IMR-90 (cell line): ENCODE measurements around the gene TRPC6. TPM values are rescaled to one million over a fixed set of nuclear protein-coding genes. Genes with fewer than 3 reads are reported as not detected.
A peak's percentile ranks its signal among the peaks of the same experiment; 100 is the strongest.

Experiments
- ATAC-seq: fragments of 200-7000 bp; cut with Tn5 transposase; 2 replicates; pipeline ENCODE4 v1.9.1; 2020; ENCODE audit warnings: low read depth, mild to moderate bottlenecking, moderate library complexity
- BruUV-seq: library from RNA; stranded (reverse); fragments of 400-500 nt; replicated peaks from 2 replicates; lab custom pipeline; 2021; lab: Mats Ljungman, UMichigan
- CTCF ChIA-PET: fragments of 300-600 bp; formaldehyde crosslinking; extraction: SDS; loops from one replicate; lab custom pipeline; 2021; ENCODE audit warnings: antibody characterized with exemption; lab: Yijun Ruan, JAX
- POLR2A ChIA-PET: fragments of 300-600 bp; sonication (Branson Sonifier 250); formaldehyde crosslinking; loops from one replicate; lab custom pipeline; 2022; ENCODE audit warnings: antibody characterized with exemption; ENCODE audit not compliant: unreplicated experiment; lab: Charles Lee
- DNase-seq: peaks from one replicate; pipeline ENCODE4 v3.0.0; 2013
- H2AFZ ChIP-seq: replicated peaks from 2 replicates; pipeline ENCODE3; 2013; ENCODE audit warnings: low read length, mild to moderate bottlenecking; ENCODE audit not compliant: poor library complexity
- H2AK5ac ChIP-seq: 2 replicates; pipeline ENCODE4 v1.6.1; 2013; ENCODE audit warnings: low read depth, low read length, inconsistent platforms
- H2AK9ac ChIP-seq: replicated peaks from 2 replicates; pipeline ENCODE3; 2013; ENCODE audit warnings: mild to moderate bottlenecking, low read depth, low read length, moderate library complexity; ENCODE audit not compliant: poor library complexity
- H2BK120ac ChIP-seq: 2 replicates; pipeline ENCODE4 v1.6.1; 2013; ENCODE audit warnings: low read depth, low read length, inconsistent platforms
- H2BK15ac ChIP-seq: 3 replicates; pipeline ENCODE4 v1.6.1; 2013; ENCODE audit warnings: low read depth, low read length, inconsistent platforms
- H2BK20ac ChIP-seq: 2 replicates; pipeline ENCODE4 v1.6.1; 2013; ENCODE audit warnings: low read depth, mild to moderate bottlenecking, inconsistent platforms, low read length, moderate library complexity
- H2BK5ac ChIP-seq: 2 replicates; pipeline ENCODE4 v1.6.1; 2013; ENCODE audit warnings: mild to moderate bottlenecking, low read depth, low read length, inconsistent platforms; ENCODE audit not compliant: poor library complexity, severe bottlenecking
- H3K14ac ChIP-seq: replicated peaks from 2 replicates; pipeline ENCODE4 v1.6.1; 2013; ENCODE audit warnings: low read depth, low read length, inconsistent platforms
- H3K18ac ChIP-seq: 2 replicates; pipeline ENCODE4 v1.6.1; 2013; ENCODE audit warnings: low read depth, low read length, control low read depth
- H3K23ac ChIP-seq: 2 replicates; pipeline ENCODE4 v1.6.1; 2013; ENCODE audit warnings: low read depth, low read length, inconsistent platforms
- H3K27ac ChIP-seq: 2 replicates; pipeline ENCODE4 v1.5.1; 2013; ENCODE audit warnings: mild to moderate bottlenecking, control low read depth, low read length; ENCODE audit not compliant: insufficient read depth
- H3K27me3 ChIP-seq: 2 replicates; pipeline ENCODE4 v1.6.1; 2013; ENCODE audit warnings: low read length; ENCODE audit not compliant: control insufficient read depth, insufficient read depth
- H3K36me3 ChIP-seq: 2 replicates; pipeline ENCODE4 v1.6.1; 2013; ENCODE audit warnings: low read length, mixed read lengths; ENCODE audit not compliant: control insufficient read depth, insufficient read depth
- H3K4ac ChIP-seq: 2 replicates; pipeline ENCODE4 v1.6.1; 2013; ENCODE audit warnings: low read depth, low read length, inconsistent platforms
- H3K4me1 ChIP-seq: 2 replicates; pipeline ENCODE4 v1.6.1; 2013; ENCODE audit warnings: low read length, mixed read lengths; ENCODE audit not compliant: control insufficient read depth, insufficient read depth
- H3K4me2 ChIP-seq: 2 replicates; pipeline ENCODE4 v1.6.1; 2013; ENCODE audit warnings: low read depth, mild to moderate bottlenecking, control low read depth, low read length, moderate library complexity
- H3K4me3 ChIP-seq: 2 replicates; pipeline ENCODE4 v1.5.1; 2013; ENCODE audit warnings: low read depth, mild to moderate bottlenecking, control low read depth, low read length, moderate library complexity; ENCODE audit not compliant: insufficient read depth
- H3K56ac ChIP-seq: 2 replicates; pipeline ENCODE4 v1.6.1; 2013; ENCODE audit warnings: low read length, inconsistent platforms; ENCODE audit not compliant: insufficient read depth; ENCODE audit errors: extremely low read depth
- H3K79me1 ChIP-seq, 2 experiments: 2 replicates each; pipeline ENCODE4 v1.6.1; 2013; ENCODE audit warnings: low read length in 2 of 2, inconsistent platforms in 1 of 2, low read depth in 1 of 2
- H3K9ac ChIP-seq: 2 replicates; pipeline ENCODE4 v1.6.1; 2013; ENCODE audit warnings: low read depth, low read length, control low read depth
- H3K9me1 ChIP-seq: 2 replicates; pipeline ENCODE4 v1.6.1; 2013; ENCODE audit warnings: low read length, inconsistent platforms; ENCODE audit not compliant: insufficient read depth
- H3K9me3 ChIP-seq: 2 replicates; pipeline ENCODE4 v1.6.1; 2013; ENCODE audit warnings: low read length; ENCODE audit not compliant: control insufficient read depth, insufficient read depth
- H4K20me1 ChIP-seq: 2 replicates; pipeline ENCODE4 v1.6.1; 2013; ENCODE audit warnings: low read length, inconsistent platforms; ENCODE audit not compliant: insufficient read depth
- H4K5ac ChIP-seq: 2 replicates; pipeline ENCODE4 v1.6.1; 2013; ENCODE audit warnings: mild to moderate bottlenecking, low read depth, low read length, control low read depth
- H4K8ac ChIP-seq, 2 experiments: 2 replicates each; pipeline ENCODE4 v1.6.1; 2013; ENCODE audit warnings: low read depth in 2 of 2, low read length in 2 of 2, control low read depth in 1 of 2, inconsistent platforms in 1 of 2
- H4K91ac ChIP-seq: 2 replicates; pipeline ENCODE4 v1.6.1; 2013; ENCODE audit warnings: low read depth, low read length, inconsistent platforms; ENCODE audit not compliant: insufficient read depth
- CEBPB ChIP-seq: IDR thresholded peaks from 2 replicates; pipeline ENCODE4 v1.6.1; 2012; ENCODE audit warnings: low read depth, low read length, improper control_type of control experiment
- CTCF ChIP-seq: conservative IDR thresholded peaks from 2 replicates; pipeline ENCODE4 v1.5.1; 2012; ENCODE audit warnings: mild to moderate bottlenecking, low read depth, low read length, improper control_type of control experiment
- FOS ChIP-seq: fragments of 150-350 bp; IDR thresholded peaks from 2 replicates; pipeline ENCODE4 v1.6.1; 2016; ENCODE audit warnings: low read depth, low read length
- MAFK ChIP-seq: IDR thresholded peaks from 2 replicates; pipeline ENCODE4 v1.6.1; 2012; ENCODE audit warnings: low read depth, low read length, improper control_type of control experiment
- MAZ ChIP-seq: IDR thresholded peaks from 2 replicates; pipeline ENCODE4 v1.6.1; 2012; ENCODE audit warnings: low read depth, mild to moderate bottlenecking, low read length, improper control_type of control experiment, moderate library complexity, borderline replicate concordance
- MXI1 ChIP-seq: IDR thresholded peaks from 2 replicates; pipeline ENCODE4 v1.6.1; 2012; ENCODE audit warnings: low read depth, mild to moderate bottlenecking, low read length, moderate library complexity, borderline replicate concordance
- NFE2L2 ChIP-seq: fragments of 150-350 bp; IDR thresholded peaks from 2 replicates; pipeline ENCODE4 v1.6.1; 2016; ENCODE audit warnings: low read depth, mild to moderate bottlenecking, low read length
- POLR2A ChIP-seq: IDR thresholded peaks from 2 replicates; pipeline ENCODE4 v1.6.1; 2012; ENCODE audit warnings: mild to moderate bottlenecking, low read depth, low read length
- RCOR1 ChIP-seq: IDR thresholded peaks from 2 replicates; pipeline ENCODE4 v1.6.1; 2012; ENCODE audit warnings: mild to moderate bottlenecking, low read length, improper control_type of control experiment; ENCODE audit not compliant: insufficient replicate concordance
- RFX5 ChIP-seq: IDR thresholded peaks from 2 replicates; pipeline ENCODE4 v1.8.0; 2012; ENCODE audit warnings: low read depth, mild to moderate bottlenecking, low read length, moderate library complexity
- SMC3 ChIP-seq: fragments of 150-350 bp; IDR thresholded peaks from 2 replicates; pipeline ENCODE4 v1.6.1; 2016; ENCODE audit warnings: low read depth, mild to moderate bottlenecking, antibody characterized with exemption, low read length, moderate library complexity
- USF2 ChIP-seq: fragments of 150-350 bp; IDR thresholded peaks from 2 replicates; pipeline ENCODE4 v1.6.1; 2017; ENCODE audit warnings: mild to moderate bottlenecking, antibody characterized with exemption, low read length, low read depth
- WGBS, 2 experiments: methylation state at CpG; one replicate each; pipeline versions ENCODE4 v1.1.5 to v1.1.7; 2013; ENCODE audit warnings: missing lambda C conversion rate in 2 of 2; ENCODE audit not compliant: insufficient read length in 1 of 2; ENCODE audit errors: extremely low coverage in 2 of 2; 5-methylcytosine and 5-hydroxymethylcytosine counted together
- dilution Hi-C: fragments of 300-500 bp; cut with HindIII; formaldehyde crosslinking; loops from one replicate; pipeline ENCODE4 v1.14.3; 2018; ENCODE audit warnings: low sequenced_read_pairs; ENCODE audit not compliant: unreplicated experiment
- in situ Hi-C: fragments of 300-500 bp; cut with MboI; formaldehyde crosslinking; loops from 3 replicates; pipeline ENCODE4 v1.14.3; 2019; ENCODE audit warnings: low sequenced_read_pairs, inconsistent platforms, mixed read lengths
- intact Hi-C: fragments of 100-400 bp; cut with micrococcal nuclease; formaldehyde crosslinking; loops from 2 replicates; pipeline ENCODE4 v1.10.0; 2022
- polyA plus RNA-seq, 3 experiments: library from polyadenylated mRNA; depleted of rRNA; stranded (reverse); fragments of >200 nt; gene quantifications; 2 replicates each; pipeline ENCODE4 v1.2.3, GENCODE V29; 2012; ENCODE audit warnings: low replicate concordance in 1 of 3
- total RNA-seq: library from RNA; depleted of rRNA; stranded (reverse); fragments of >200 nt; gene quantifications from 2 replicates; pipeline ENCODE4 v1.2.3, GENCODE V29; 2012

Gene TRPC6
- total and polyA plus RNA-seq, 2 of the 4 experiments (the other 2 are of a cell fraction): 0.99 to 2.3 TPM

GRCh38 chr11:101497291-101497690, 86.5 kb downstream of the TRPC6 start:
- DNase-seq (peak; percentile 7), ATAC-seq (no peak)
- no peak overlapping the region for H3K18ac ChIP-seq
- no peak overlapping the region for H3K14ac ChIP-seq
- H3K4me1 ChIP-seq: no peaks in the 10 kb centered on the region
- H3K4ac ChIP-seq: no peak overlapping the region
- no peak overlapping the region for H3K56ac ChIP-seq
- no peak overlapping the region for H2BK120ac ChIP-seq
- H4K8ac ChIP-seq: no peak overlapping the region
- no peak overlapping the region for H3K23ac ChIP-seq
- H3K4me2 ChIP-seq: no peak overlapping the region
- H2BK5ac ChIP-seq: no peak overlapping the region
- H3K27me3 ChIP-seq: no peaks in the 10 kb centered on the region
- no peak overlapping the region for H3K27ac ChIP-seq
- no peak overlapping the region for H2BK20ac ChIP-seq
- peaks cover 0 to 3% of the 10 kb centered on the region in 2 experiments; a peak in 2 of 4 replicates for H3K79me1 ChIP-seq
- intact Hi-C loops (no loop called here), in situ Hi-C loops (no loop called here), dilution Hi-C loops (no loop called here)
- H3K9ac ChIP-seq: no peak overlapping the region
- no peak overlapping the region for H2BK15ac ChIP-seq
- ChIA-PET CTCF (no interaction called here), POLR2A (no interaction called here)
- H3K9me3 ChIP-seq: no peaks in the 10 kb centered on the region
- no peak overlapping the region for H2AK9ac ChIP-seq
- peaks cover 2% of the 10 kb centered on the region; the same call in 1 of the 2 replicates for H3K9me1 ChIP-seq
- TF ChIP-seq RFX5: no peak
- no peak for TF ChIP-seq MXI1
- no peak for TF ChIP-seq MAZ
- no peak for TF ChIP-seq USF2
- no peak for TF ChIP-seq CEBPB
- TF ChIP-seq RCOR1: no peak
- no peak for TF ChIP-seq MAFK
- TF ChIP-seq NFE2L2: no peak
- TF ChIP-seq CTCF: no peak
- TF ChIP-seq FOS: no peak
- TF ChIP-seq SMC3: no peak
- TF ChIP-seq POLR2A: no peak
- 60% methylated on average over 1 of the region's 5 CpGs; no CpG with 5 or more reads in 1 of the 2 experiments for WGBS, 2 experiments
- no peak overlapping the region for H3K4me3 ChIP-seq
- no peak overlapping the region for H2AK5ac ChIP-seq
- no peaks in the 10 kb centered on the region for H3K36me3 ChIP-seq
- H2AFZ ChIP-seq: no peak overlapping the region
- H4K5ac ChIP-seq: no peak overlapping the region
- H4K20me1 ChIP-seq: no peaks in the 10 kb centered on the region
- no peak overlapping the region for H4K91ac ChIP-seq
- no TSS peak for BruUV-seq
